ENCODE results near the gene TSHR. TPM values are rescaled to one million over a fixed set of nuclear protein-coding genes. Genes with fewer than 3 reads are reported as not detected.

The TSHR gene
- total and polyA plus RNA-seq, 2 of the 4 experiments (the other 2 are of a cell fraction): not detected

- intact Hi-C loops (cut with micrococcal nuclease): no loop called here
- H3K4me1 ChIP-seq (ENCODE audit: control insufficient read depth, insufficient read depth, low read length): no peaks in the 10 kb centered on the region
- no peak overlapping the region for H3K4me2 ChIP-seq (ENCODE audit: low read depth, low read length)
- no peak overlapping the region for H3K23ac ChIP-seq (ENCODE audit: low read depth, low read length)
- H2BK20ac ChIP-seq (ENCODE audit: low read depth, low read length): no peak overlapping the region
- H2BK5ac ChIP-seq (ENCODE audit: low read depth, low read length, poor library complexity, severe bottlenecking): no peak overlapping the region
- H2BK15ac ChIP-seq (ENCODE audit: low read depth, low read length): no peak overlapping the region
- no peak overlapping the region for H3K27ac ChIP-seq (ENCODE audit: insufficient read depth, low read length)
- no TSS peak for BruUV-seq (replicated peaks)
- no peak overlapping the region for H2BK120ac ChIP-seq (ENCODE audit: low read depth, low read length)
- no peak for DNase-seq
- TF ChIP-seq NFE2L2 (IDR thresholded peaks at IDR 0.05; ENCODE audit: low read depth, low read length): no peak
- TF ChIP-seq CHD1 (IDR thresholded peaks at IDR 0.05; ENCODE audit: low read depth, low read length): no peak
- TF ChIP-seq BHLHE40 (IDR thresholded peaks at IDR 0.05; ENCODE audit: low read depth, low read length): no peak
- no peak for TF ChIP-seq RCOR1 (IDR thresholded peaks at IDR 0.05; ENCODE audit: insufficient replicate concordance, low read length)
- TF ChIP-seq CEBPB (IDR thresholded peaks at IDR 0.05; ENCODE audit: low read depth, low read length): no peak
- no peak for TF ChIP-seq SMC3 (IDR thresholded peaks at IDR 0.05; ENCODE audit: low read depth, low read length)
- TF ChIP-seq FOS (IDR thresholded peaks at IDR 0.05; ENCODE audit: low read depth, low read length): no peak
- no peak for TF ChIP-seq RFX5 (IDR thresholded peaks at IDR 0.05; ENCODE audit: low read depth, low read length)
- no peak for TF ChIP-seq CTCF (conservative IDR thresholded peaks at IDR 0.05; ENCODE audit: low read depth, low read length)
- TF ChIP-seq USF2 (IDR thresholded peaks at IDR 0.05; ENCODE audit: low read depth, low read length): no peak
- TF ChIP-seq MAFK (IDR thresholded peaks at IDR 0.05; ENCODE audit: low read depth, low read length): no peak
- no peak for TF ChIP-seq POLR2A (IDR thresholded peaks at IDR 0.05; ENCODE audit: low read depth, low read length)
- TF ChIP-seq MXI1 (IDR thresholded peaks at IDR 0.05; ENCODE audit: borderline replicate concordance, low read depth, low read length): no peak
- POLR2A ChIA-PET (ENCODE audit: unreplicated experiment): no interaction called here
- dilution Hi-C loops (cut with HindIII; ENCODE audit: low sequenced_read_pairs, unreplicated experiment): no loop called here
- no peaks in the 10 kb centered on the region for H3K9me1 ChIP-seq (ENCODE audit: insufficient read depth, low read length)
- H3K56ac ChIP-seq (ENCODE audit: extremely low read depth, insufficient read depth, low read length): no peak overlapping the region
- CTCF ChIA-PET: no interaction called here
- no peaks in the 10 kb centered on the region for H3K36me3 ChIP-seq (ENCODE audit: control insufficient read depth, insufficient read depth, low read length)
- in situ Hi-C loops (cut with MboI; ENCODE audit: low sequenced_read_pairs): no loop called here
- no peak overlapping the region for H4K8ac ChIP-seq (ENCODE audit: low read depth in 2 of 2, low read length in 2 of 2)
- no peak overlapping the region for H4K91ac ChIP-seq (ENCODE audit: insufficient read depth, low read depth, low read length)
- no peak overlapping the region for H3K14ac ChIP-seq (replicated peaks; ENCODE audit: low read depth, low read length)
- WGBS, 2 experiments (ENCODE audit: extremely low coverage in 2 of 2, insufficient read length in 1 of 2): no CpG with 5 or more reads among the region's 2 CpGs
- no peaks in the 10 kb centered on the region for H3K9me3 ChIP-seq (ENCODE audit: control insufficient read depth, insufficient read depth, low read length)
- H3K4ac ChIP-seq (ENCODE audit: low read depth, low read length): no peak overlapping the region
- H3K18ac ChIP-seq (ENCODE audit: low read depth, low read length): no peak overlapping the region
- no peak for ATAC-seq (ENCODE audit: low read depth)
- H3K79me1 ChIP-seq (ENCODE audit: low read depth in 1 of 2, low read length in 2 of 2): no peaks in the 10 kb centered on the region
- no peaks in the 10 kb centered on the region for H4K20me1 ChIP-seq (ENCODE audit: insufficient read depth, low read length)
- no peak overlapping the region for H3K4me3 ChIP-seq (ENCODE audit: insufficient read depth, low read depth, low read length)
- no peak overlapping the region for H2AK5ac ChIP-seq (ENCODE audit: low read depth, low read length)
- no peak overlapping the region for H4K5ac ChIP-seq (ENCODE audit: low read depth, low read length)
- H2AFZ ChIP-seq (replicated peaks; ENCODE audit: low read length, poor library complexity): no peak overlapping the region
- H3K9ac ChIP-seq (ENCODE audit: low read depth, low read length): no peak overlapping the region
- no peak overlapping the region for H2AK9ac ChIP-seq (replicated peaks; ENCODE audit: low read depth, low read length, poor library complexity)
- no peaks in the 10 kb centered on the region for H3K27me3 ChIP-seq (ENCODE audit: control insufficient read depth, insufficient read depth, low read length)
Measured at GRCh38 chr14:81093651-81094050, 138.2 kb downstream of the TSHR start.
